ENCODE measurements around the gene CXCL1.

CXCL1 gene

DNA sequence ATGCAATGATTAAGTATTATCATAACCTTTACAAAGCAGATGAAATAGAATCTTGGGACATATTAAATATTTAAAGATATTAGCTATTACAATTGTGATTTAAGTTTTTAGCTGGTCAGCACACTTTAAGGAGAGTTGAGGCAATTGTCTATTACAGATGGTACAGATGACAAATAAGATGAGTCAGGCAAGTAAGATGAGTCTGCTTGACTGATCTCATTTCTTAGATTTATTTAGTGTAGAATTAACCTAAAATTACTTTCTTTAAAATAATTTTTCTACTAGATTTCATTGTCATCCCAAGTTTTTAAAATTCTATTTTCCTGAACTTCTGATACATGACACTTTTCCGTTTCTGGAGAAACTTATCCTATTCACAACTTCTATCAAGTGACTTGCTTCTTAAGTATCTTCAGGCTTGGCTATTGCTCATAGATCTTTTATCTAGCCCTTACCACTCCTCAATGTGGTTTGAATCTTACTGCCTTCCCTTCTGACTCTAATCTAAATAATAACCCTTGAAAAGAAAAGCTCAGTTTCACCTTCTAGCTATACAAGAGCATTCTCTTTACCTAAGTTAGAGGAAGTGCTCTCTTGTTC is 32.9 kb downstream of the CXCL1 start:
- H3K27ac ChIP-seq (ENCODE audit: low read length, poor library complexity, severe bottlenecking), result no peak overlapping the region
- peak overlapping the region; percentile 49 for H3K9ac ChIP-seq (ENCODE audit: low read length)
- H3K4ac ChIP-seq (ENCODE audit: low read depth in 1 of 2, low read length in 2 of 2), result no peak overlapping the region
- H4K8ac ChIP-seq (ENCODE audit: low read length), result no peak overlapping the region
- no peaks in the 10 kb centered on the region for H3K79me1 ChIP-seq (replicated peaks; ENCODE audit: low read length, poor library complexity, severe bottlenecking)
- H4K91ac ChIP-seq (ENCODE audit: low read length), result no peak overlapping the region
- no peaks in the 10 kb centered on the region for H3K4me1 ChIP-seq (ENCODE audit: control insufficient read depth, insufficient read depth, low read depth, low read length)
- H2BK120ac ChIP-seq (ENCODE audit: low read depth, low read length), result no peak overlapping the region
- no peaks in the 10 kb centered on the region for H3K9me3 ChIP-seq (ENCODE audit: control insufficient read depth, low read length)
- H3K4me3 ChIP-seq (ENCODE audit: insufficient read depth in 1 of 2, low read depth in 1 of 2, low read length in 2 of 2), result no peak overlapping the region
- no peak overlapping the region for H2BK12ac ChIP-seq (ENCODE audit: low read length in 2 of 2)
- H3K14ac ChIP-seq (ENCODE audit: low read length in 2 of 2), result no peak overlapping the region
- H3K18ac ChIP-seq (ENCODE audit: low read depth in 1 of 2, low read length in 2 of 2), result no peak overlapping the region
- H2BK15ac ChIP-seq (ENCODE audit: low read depth, poor library complexity, severe bottlenecking), result no peak overlapping the region
- H2AFZ ChIP-seq (ENCODE audit: low read depth, low read length), result no peak overlapping the region
- H3K27me3 ChIP-seq (ENCODE audit: control insufficient read depth in 1 of 2, insufficient read depth in 1 of 2, low read length in 2 of 2), result no peaks in the 10 kb centered on the region
- H2BK5ac ChIP-seq (ENCODE audit: low read depth, low read length, poor library complexity, severe bottlenecking), result no peak overlapping the region
- H3K4me2 ChIP-seq (ENCODE audit: low read length, poor library complexity, severe bottlenecking), result no peak overlapping the region
- DNase-seq, result peak; percentile 62
- WGBS, result 52% methylated on average over 1 of the region's 1 CpG
- no peak overlapping the region for H2AK5ac ChIP-seq (ENCODE audit: low read length, severe bottlenecking)
- H3K23ac ChIP-seq (ENCODE audit: low read length in 2 of 2), result no peak overlapping the region
- H3K36me3 ChIP-seq (ENCODE audit: control insufficient read depth in 1 of 2, insufficient read depth in 2 of 2, low read depth in 1 of 2, low read length in 2 of 2), result no peaks in the 10 kb centered on the region

DNA sequence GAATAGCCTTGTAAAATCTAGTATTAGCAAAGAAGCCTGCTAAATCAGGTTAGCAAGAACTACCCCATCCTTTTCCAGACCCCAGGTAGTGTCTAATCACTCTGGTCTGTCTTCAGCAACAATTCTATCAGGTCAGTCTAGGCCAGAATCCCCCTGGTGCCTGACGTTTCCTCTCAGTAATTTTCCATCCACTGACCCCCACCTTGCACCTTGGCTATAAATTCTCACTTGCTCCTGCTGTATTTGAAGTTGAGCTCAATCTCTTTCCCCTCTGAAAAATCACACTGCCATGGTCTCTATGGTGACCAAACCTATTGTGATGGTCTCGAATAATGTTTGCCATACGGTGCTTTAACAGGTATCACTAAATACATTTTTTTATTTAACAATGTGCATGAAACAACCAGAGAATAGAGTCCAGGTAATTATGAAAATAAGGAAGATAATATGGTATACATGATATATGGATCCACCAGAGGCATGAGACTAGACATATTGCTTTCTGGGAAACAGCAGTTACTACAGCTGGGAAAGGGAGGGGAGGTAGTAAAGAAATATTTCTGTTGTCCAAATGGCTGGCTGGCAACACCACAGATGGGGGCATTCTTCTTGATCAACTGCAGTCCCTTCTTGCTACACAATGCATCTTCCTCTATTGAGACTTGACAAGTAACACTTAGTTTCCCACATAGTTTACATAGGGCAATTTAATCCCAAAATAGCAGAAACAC is 33.8 kb downstream of the CXCL1 start:
- Histone ChIP-seq H2BK120ac (ENCODE audit: low read depth, low read length) (no peak overlapping the region), H3K4me3 (ENCODE audit: insufficient read depth in 1 of 2, low read depth in 1 of 2, low read length in 2 of 2) (no peak overlapping the region), H4K8ac (ENCODE audit: low read length) (no peak overlapping the region), H2BK12ac (ENCODE audit: low read length in 2 of 2) (peak overlapping the region in 1 of 2 experiments; percentile 63), H3K4me1 (ENCODE audit: control insufficient read depth, insufficient read depth, low read depth, low read length) (no peaks in the 10 kb centered on the region), H2BK5ac (ENCODE audit: low read depth, low read length, poor library complexity, severe bottlenecking) (no peak overlapping the region), H4K91ac (ENCODE audit: low read length) (no peak overlapping the region), H3K36me3 (ENCODE audit: control insufficient read depth in 1 of 2, insufficient read depth in 2 of 2, low read depth in 1 of 2, low read length in 2 of 2) (no peaks in the 10 kb centered on the region), H2AK5ac (ENCODE audit: low read length, severe bottlenecking) (no peak overlapping the region), H2AFZ (ENCODE audit: low read depth, low read length) (no peak overlapping the region), H3K79me1 (replicated peaks; ENCODE audit: low read length, poor library complexity, severe bottlenecking) (no peaks in the 10 kb centered on the region), H3K14ac (ENCODE audit: low read length in 2 of 2) (no peak overlapping the region), H3K9ac (ENCODE audit: low read length) (peak overlapping the region; percentile 49), H3K23ac (ENCODE audit: low read length in 2 of 2) (no peak overlapping the region), H3K18ac (ENCODE audit: low read depth in 1 of 2, low read length in 2 of 2) (peak overlapping the region in 1 of 2 experiments; percentile 27), H3K4ac (ENCODE audit: low read depth in 1 of 2, low read length in 2 of 2) (no peak overlapping the region), H3K27ac (ENCODE audit: low read length, poor library complexity, severe bottlenecking) (no peak overlapping the region), H3K4me2 (ENCODE audit: low read length, poor library complexity, severe bottlenecking) (no peak overlapping the region), H3K9me3 (ENCODE audit: control insufficient read depth, low read length) (no peaks in the 10 kb centered on the region), H2BK15ac (ENCODE audit: low read depth, poor library complexity, severe bottlenecking) (peak overlapping the region; percentile 48), H3K27me3 (ENCODE audit: control insufficient read depth in 1 of 2, insufficient read depth in 1 of 2, low read length in 2 of 2) (no peaks in the 10 kb centered on the region)
- DNase-seq, result no peak
- 22% methylated on average over 1 of the region's 3 CpGs for WGBS

GRCh38 chr4:73904491-73904890 is 35.3 kb downstream of the CXCL1 start:
- no peak overlapping the region for H3K4me3 ChIP-seq (ENCODE audit: insufficient read depth in 1 of 2, low read depth in 1 of 2, low read length in 2 of 2)
- H4K8ac ChIP-seq (ENCODE audit: low read length), result no peak overlapping the region
- H3K9me3 ChIP-seq (ENCODE audit: control insufficient read depth, low read length), result no peaks in the 10 kb centered on the region
- H2BK120ac ChIP-seq (ENCODE audit: low read depth, low read length), result no peak overlapping the region
- no peaks in the 10 kb centered on the region for H3K27me3 ChIP-seq (ENCODE audit: control insufficient read depth in 1 of 2, insufficient read depth in 1 of 2, low read length in 2 of 2)
- no peak overlapping the region for H3K4ac ChIP-seq (ENCODE audit: low read depth in 1 of 2, low read length in 2 of 2)
- no peaks in the 10 kb centered on the region for H3K4me1 ChIP-seq (ENCODE audit: control insufficient read depth, insufficient read depth, low read depth, low read length)
- WGBS, result 95% methylated on average over 3 of the region's 4 CpGs
- no peak overlapping the region for H3K18ac ChIP-seq (ENCODE audit: low read depth in 1 of 2, low read length in 2 of 2)
- peak overlapping the region; percentile 62 for H2AK5ac ChIP-seq (ENCODE audit: low read length, severe bottlenecking)
- H2BK15ac ChIP-seq (ENCODE audit: low read depth, poor library complexity, severe bottlenecking), result no peak overlapping the region
- no peak overlapping the region for H3K4me2 ChIP-seq (ENCODE audit: low read length, poor library complexity, severe bottlenecking)
- no peak overlapping the region for H3K27ac ChIP-seq (ENCODE audit: low read length, poor library complexity, severe bottlenecking)
- H3K23ac ChIP-seq (ENCODE audit: low read length in 2 of 2), result no peak overlapping the region
- no peak overlapping the region for H2BK12ac ChIP-seq (ENCODE audit: low read length in 2 of 2)
- H2BK5ac ChIP-seq (ENCODE audit: low read depth, low read length, poor library complexity, severe bottlenecking), result no peak overlapping the region
- H3K79me1 ChIP-seq (replicated peaks; ENCODE audit: low read length, poor library complexity, severe bottlenecking), result no peaks in the 10 kb centered on the region
- peak overlapping the region; percentile 13 for H3K9ac ChIP-seq (ENCODE audit: low read length)
- H2AFZ ChIP-seq (ENCODE audit: low read depth, low read length), result no peak overlapping the region
- no peak for DNase-seq
- no peak overlapping the region for H3K14ac ChIP-seq (ENCODE audit: low read length in 2 of 2)
- no peaks in the 10 kb centered on the region for H3K36me3 ChIP-seq (ENCODE audit: control insufficient read depth in 1 of 2, insufficient read depth in 2 of 2, low read depth in 1 of 2, low read length in 2 of 2)
- H4K91ac ChIP-seq (ENCODE audit: low read length), result no peak overlapping the region

DNA sequence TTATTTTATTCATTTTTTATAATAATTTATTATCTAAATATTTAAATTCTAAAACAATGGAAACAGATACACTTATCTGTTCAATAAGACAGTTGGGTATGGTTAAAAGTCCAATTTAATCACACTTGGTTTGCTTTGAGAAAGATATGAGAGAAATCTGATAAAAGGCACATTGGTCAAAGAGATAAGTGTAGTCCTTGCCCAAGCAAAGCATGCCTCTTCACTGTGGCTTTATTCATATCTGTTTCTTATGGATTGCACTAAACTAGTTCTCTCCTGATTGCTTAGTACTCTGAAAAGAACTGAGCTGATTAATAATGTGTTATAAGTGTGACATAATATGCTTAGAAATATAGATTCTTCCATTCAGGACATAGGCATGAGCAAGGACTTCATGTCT is 39.8 kb downstream of the CXCL1 start:
- Histone ChIP-seq H3K27ac (ENCODE audit: low read length, poor library complexity, severe bottlenecking) (no peak overlapping the region), H3K4me2 (ENCODE audit: low read length, poor library complexity, severe bottlenecking) (no peak overlapping the region), H2BK15ac (ENCODE audit: low read depth, poor library complexity, severe bottlenecking) (no peak overlapping the region), H4K8ac (ENCODE audit: low read length) (no peak overlapping the region), H3K14ac (ENCODE audit: low read length in 2 of 2) (no peak overlapping the region), H3K9ac (ENCODE audit: low read length) (no peak overlapping the region), H2AFZ (ENCODE audit: low read depth, low read length) (no peak overlapping the region), H2BK12ac (ENCODE audit: low read length in 2 of 2) (no peak overlapping the region), H3K23ac (ENCODE audit: low read length in 2 of 2) (no peak overlapping the region), H3K27me3 (ENCODE audit: control insufficient read depth in 1 of 2, insufficient read depth in 1 of 2, low read length in 2 of 2) (no peaks in the 10 kb centered on the region), H2AK5ac (ENCODE audit: low read length, severe bottlenecking) (no peak overlapping the region), H3K4me1 (ENCODE audit: control insufficient read depth, insufficient read depth, low read depth, low read length) (no peaks in the 10 kb centered on the region), H3K4me3 (ENCODE audit: insufficient read depth in 1 of 2, low read depth in 1 of 2, low read length in 2 of 2) (no peak overlapping the region), H2BK120ac (ENCODE audit: low read depth, low read length) (no peak overlapping the region), H3K9me3 (ENCODE audit: control insufficient read depth, low read length) (no peaks in the 10 kb centered on the region), H3K4ac (ENCODE audit: low read depth in 1 of 2, low read length in 2 of 2) (no peak overlapping the region), H2BK5ac (ENCODE audit: low read depth, low read length, poor library complexity, severe bottlenecking) (no peak overlapping the region), H3K36me3 (ENCODE audit: control insufficient read depth in 1 of 2, insufficient read depth in 2 of 2, low read depth in 1 of 2, low read length in 2 of 2) (no peaks in the 10 kb centered on the region), H4K91ac (ENCODE audit: low read length) (no peak overlapping the region), H3K18ac (ENCODE audit: low read depth in 1 of 2, low read length in 2 of 2) (no peak overlapping the region), H3K79me1 (replicated peaks; ENCODE audit: low read length, poor library complexity, severe bottlenecking) (no peaks in the 10 kb centered on the region)
- DNase-seq, result no peak

Data from mesenchymal stem cell (in vitro differentiated cells and primary cell).